ENCODE data around the gene IQCM.

Gene IQCM

DNA sequence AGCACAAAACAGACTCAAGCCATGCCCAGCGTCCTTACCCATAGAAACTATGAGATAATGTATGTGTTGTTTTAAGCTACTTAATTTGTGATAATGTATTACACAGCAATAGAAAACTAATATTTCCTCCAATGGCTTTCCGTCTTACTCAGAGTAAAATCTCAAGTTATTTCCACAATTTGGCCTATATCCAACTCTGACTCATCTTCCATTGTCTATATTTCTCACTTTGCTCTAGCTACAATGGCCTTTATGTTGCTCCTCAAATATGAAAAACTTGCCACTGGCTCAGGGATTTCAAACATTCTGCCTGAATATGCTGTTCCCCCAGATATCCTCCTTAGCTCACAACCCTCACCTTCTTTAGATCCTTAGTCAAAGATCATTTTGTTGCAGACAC, 31.6 kb downstream of the IQCM start:
- Histone ChIP-seq H3K36me3 (ENCODE audit: control insufficient read depth in 4 of 4, insufficient read depth in 4 of 4, low read length in 3 of 4) (no peaks in the 10 kb centered on the region), H3K9me3 (ENCODE audit: control extremely low read depth in 1 of 5, control insufficient read depth in 4 of 5, insufficient read depth in 2 of 5, low read depth in 1 of 5, low read length in 4 of 5) (no peaks in the 10 kb centered on the region), H3K27ac (ENCODE audit: insufficient read depth in 1 of 2, low read depth in 1 of 2, low read length in 2 of 2, poor library complexity in 1 of 2, severe bottlenecking in 2 of 2) (no peak overlapping the region), H3K4me1 (ENCODE audit: control extremely low read depth in 1 of 4, control insufficient read depth in 4 of 4, insufficient read depth in 4 of 4, low read length in 3 of 4) (no peaks in the 10 kb centered on the region), H3K4me3 (ENCODE audit: control insufficient read depth in 1 of 7, extremely low read depth in 1 of 7, insufficient read depth in 4 of 7, low read depth in 2 of 7, low read length in 6 of 7) (no peak overlapping the region), H3K27me3 (replicated peaks in 2 of 5; ENCODE audit: control insufficient read depth in 4 of 5, insufficient read depth in 5 of 5, low read length in 4 of 5) (no peaks in the 10 kb centered on the region)
- WGBS (ENCODE audit: insufficient coverage) = no CpG with 5 or more reads among the region's 2 CpGs
- POLR2A ChIA-PET = no interaction called here
- CTCF ChIA-PET = no interaction called here
- DNase-seq = no peak

DNA sequence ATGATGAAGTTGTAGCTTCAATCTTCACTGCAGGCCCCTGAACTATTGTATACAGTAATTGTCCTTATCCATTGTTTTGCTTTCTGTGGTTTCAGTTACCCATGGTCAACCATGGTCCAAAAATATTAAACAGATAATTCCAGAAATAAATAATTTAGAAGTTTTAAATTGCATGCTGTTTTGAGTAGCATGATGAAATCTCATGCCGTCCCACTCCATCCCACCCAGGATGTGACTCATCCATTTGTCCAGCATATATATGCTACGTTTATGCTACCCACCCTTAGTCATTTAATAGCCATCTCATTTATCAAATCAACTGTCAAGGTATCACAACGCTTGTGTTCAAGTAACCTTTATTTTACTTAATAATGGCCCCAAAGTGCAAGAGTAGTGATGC, 34.5 kb downstream of the IQCM start:
- CTCF ChIA-PET = no interaction called here
- H3K4me3 ChIP-seq (ENCODE audit: control insufficient read depth in 1 of 7, extremely low read depth in 1 of 7, insufficient read depth in 4 of 7, low read depth in 2 of 7, low read length in 6 of 7) = no peak overlapping the region
- no peak for DNase-seq
- H3K36me3 ChIP-seq (ENCODE audit: control insufficient read depth in 4 of 4, insufficient read depth in 4 of 4, low read length in 3 of 4) = no peaks in the 10 kb centered on the region
- no peaks in the 10 kb centered on the region for H3K27me3 ChIP-seq (replicated peaks in 2 of 5; ENCODE audit: control insufficient read depth in 4 of 5, insufficient read depth in 5 of 5, low read length in 4 of 5)
- H3K9me3 ChIP-seq (ENCODE audit: control extremely low read depth in 1 of 5, control insufficient read depth in 4 of 5, insufficient read depth in 2 of 5, low read depth in 1 of 5, low read length in 4 of 5) = no peaks in the 10 kb centered on the region
- no peak overlapping the region for H3K27ac ChIP-seq (ENCODE audit: insufficient read depth in 1 of 2, low read depth in 1 of 2, low read length in 2 of 2, poor library complexity in 1 of 2, severe bottlenecking in 2 of 2)
- no CpG with 5 or more reads among the region's 3 CpGs for WGBS (ENCODE audit: insufficient coverage)
- POLR2A ChIA-PET = no interaction called here
- no peaks in the 10 kb centered on the region for H3K4me1 ChIP-seq (ENCODE audit: control extremely low read depth in 1 of 4, control insufficient read depth in 4 of 4, insufficient read depth in 4 of 4, low read length in 3 of 4)

DNA sequence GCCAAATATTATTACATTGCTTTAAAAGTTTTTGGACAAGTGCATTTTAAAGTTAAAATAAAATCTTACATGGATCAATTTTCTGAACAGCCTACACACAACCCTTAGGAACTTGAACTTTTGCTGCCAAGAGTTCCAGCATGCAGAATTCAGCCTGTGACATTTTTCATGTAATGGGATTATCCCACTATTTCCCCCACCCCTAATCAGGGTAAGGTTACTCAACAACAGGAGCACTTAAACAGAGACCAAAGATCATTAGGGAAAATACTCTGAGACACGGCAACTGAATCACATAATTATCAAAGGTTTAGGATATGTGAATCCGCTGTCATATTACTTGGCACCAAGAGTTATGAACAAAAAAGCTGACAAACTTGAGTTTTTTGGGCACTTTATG, 47.2 kb downstream of the IQCM start:
- Histone ChIP-seq H3K4me3 (ENCODE audit: control insufficient read depth in 1 of 7, extremely low read depth in 1 of 7, insufficient read depth in 4 of 7, low read depth in 2 of 7, low read length in 6 of 7) (no peak overlapping the region), H3K9me3 (ENCODE audit: control extremely low read depth in 1 of 5, control insufficient read depth in 4 of 5, insufficient read depth in 2 of 5, low read depth in 1 of 5, low read length in 4 of 5) (no peaks in the 10 kb centered on the region), H3K4me1 (ENCODE audit: control extremely low read depth in 1 of 4, control insufficient read depth in 4 of 4, insufficient read depth in 4 of 4, low read length in 3 of 4) (no peaks in the 10 kb centered on the region), H3K36me3 (ENCODE audit: control insufficient read depth in 4 of 4, insufficient read depth in 4 of 4, low read length in 3 of 4) (no peaks in the 10 kb centered on the region), H3K27me3 (replicated peaks in 2 of 5; ENCODE audit: control insufficient read depth in 4 of 5, insufficient read depth in 5 of 5, low read length in 4 of 5) (no peaks in the 10 kb centered on the region), H3K27ac (ENCODE audit: insufficient read depth in 1 of 2, low read depth in 1 of 2, low read length in 2 of 2, poor library complexity in 1 of 2, severe bottlenecking in 2 of 2) (no peak overlapping the region)
- ChIA-PET CTCF (no interaction called here), POLR2A (no interaction called here)
- WGBS (ENCODE audit: insufficient coverage) = 100% methylated on average over 1 of the region's 2 CpGs
- DNase-seq = no peak

DNA sequence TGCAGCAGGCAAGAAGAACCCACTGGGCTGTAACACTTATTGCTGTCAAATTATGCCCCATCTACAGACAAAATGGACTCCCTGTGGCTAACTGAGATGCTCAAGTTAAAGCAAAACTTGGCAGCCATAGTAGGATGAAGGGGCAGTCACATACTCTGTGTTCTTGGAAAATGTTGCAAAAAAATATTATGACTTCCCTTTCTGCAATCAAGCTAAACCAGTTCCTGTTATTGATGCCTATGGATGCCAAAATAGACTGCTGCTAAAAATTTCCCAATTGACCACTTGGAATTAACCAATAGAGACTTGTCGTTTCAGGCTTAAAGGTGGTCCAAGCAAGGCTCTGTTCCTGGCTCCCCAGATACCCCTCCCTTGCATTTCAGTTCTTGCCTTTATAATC, 49.5 kb downstream of the IQCM start:
- 80% methylated on average over 1 of the region's 1 CpG for WGBS (ENCODE audit: insufficient coverage)
- H3K9me3 ChIP-seq (ENCODE audit: control extremely low read depth in 1 of 5, control insufficient read depth in 4 of 5, insufficient read depth in 2 of 5, low read depth in 1 of 5, low read length in 4 of 5) = no peaks in the 10 kb centered on the region

DNA sequence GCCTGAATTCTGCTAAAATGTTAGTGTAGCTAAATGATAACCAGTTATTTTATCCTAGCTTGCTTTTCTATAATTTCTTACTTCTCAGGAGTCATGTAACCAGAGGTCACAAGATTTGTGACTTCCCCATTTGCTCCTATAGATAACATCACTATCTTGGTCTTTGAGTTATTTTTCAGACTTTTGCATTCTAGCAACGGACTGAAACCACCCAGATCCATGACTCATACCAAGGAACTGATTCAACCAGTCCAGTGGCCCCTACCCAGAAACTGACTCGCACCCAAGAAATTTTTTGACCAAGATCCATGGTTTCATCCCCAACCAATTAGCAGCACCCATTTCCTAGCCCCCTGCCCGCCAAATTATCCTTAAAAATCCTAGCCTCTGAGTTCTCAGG, 50.0 kb downstream of the IQCM start:
- Histone ChIP-seq H3K27ac (ENCODE audit: insufficient read depth in 1 of 2, low read depth in 1 of 2, low read length in 2 of 2, poor library complexity in 1 of 2, severe bottlenecking in 2 of 2) (no peak overlapping the region), H3K4me1 (ENCODE audit: control extremely low read depth in 1 of 4, control insufficient read depth in 4 of 4, insufficient read depth in 4 of 4, low read length in 3 of 4) (no peaks in the 10 kb centered on the region), H3K36me3 (ENCODE audit: control insufficient read depth in 4 of 4, insufficient read depth in 4 of 4, low read length in 3 of 4) (no peaks in the 10 kb centered on the region), H3K4me3 (ENCODE audit: control insufficient read depth in 1 of 7, extremely low read depth in 1 of 7, insufficient read depth in 4 of 7, low read depth in 2 of 7, low read length in 6 of 7) (no peak overlapping the region), H3K9me3 (ENCODE audit: control extremely low read depth in 1 of 5, control insufficient read depth in 4 of 5, insufficient read depth in 2 of 5, low read depth in 1 of 5, low read length in 4 of 5) (no peaks in the 10 kb centered on the region), H3K27me3 (replicated peaks in 2 of 5; ENCODE audit: control insufficient read depth in 4 of 5, insufficient read depth in 5 of 5, low read length in 4 of 5) (no peaks in the 10 kb centered on the region)
- ChIA-PET CTCF (no interaction called here), POLR2A (no interaction called here)
- no peak for DNase-seq
- 43% methylated on average over 2 of the region's 3 CpGs for WGBS (ENCODE audit: insufficient coverage)

More for the DNA sequence above, 49.5 kb downstream of the IQCM start:
- ChIA-PET CTCF (no interaction called here), POLR2A (no interaction called here)
- no peaks in the 10 kb centered on the region for H3K4me1 ChIP-seq (ENCODE audit: control extremely low read depth in 1 of 4, control insufficient read depth in 4 of 4, insufficient read depth in 4 of 4, low read length in 3 of 4)
- H3K27me3 ChIP-seq (replicated peaks in 2 of 5; ENCODE audit: control insufficient read depth in 4 of 5, insufficient read depth in 5 of 5, low read length in 4 of 5) = no peaks in the 10 kb centered on the region
- H3K27ac ChIP-seq (ENCODE audit: insufficient read depth in 1 of 2, low read depth in 1 of 2, low read length in 2 of 2, poor library complexity in 1 of 2, severe bottlenecking in 2 of 2) = no peak overlapping the region
- no peaks in the 10 kb centered on the region for H3K36me3 ChIP-seq (ENCODE audit: control insufficient read depth in 4 of 4, insufficient read depth in 4 of 4, low read length in 3 of 4)
- H3K4me3 ChIP-seq (ENCODE audit: control insufficient read depth in 1 of 7, extremely low read depth in 1 of 7, insufficient read depth in 4 of 7, low read depth in 2 of 7, low read length in 6 of 7) = no peak overlapping the region
- DNase-seq = no peak

DNA sequence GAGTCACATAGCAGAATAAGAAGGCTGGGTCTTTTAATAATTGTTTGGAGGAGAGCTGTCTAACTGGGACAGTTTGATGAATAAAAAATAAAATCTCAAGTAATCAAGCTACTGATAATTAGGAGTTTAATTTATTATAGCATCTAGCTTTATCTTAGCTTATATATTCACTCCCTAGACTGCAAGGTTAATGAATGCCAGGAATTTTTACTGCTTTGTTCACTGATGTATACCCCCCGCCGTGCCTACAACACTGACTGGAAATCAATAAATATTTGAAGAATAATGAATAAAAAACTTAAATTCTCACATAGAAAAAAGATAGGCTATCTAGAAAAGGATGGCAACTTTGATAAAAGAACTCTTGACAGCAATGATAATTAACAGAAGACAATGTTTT, 59.7 kb downstream of the IQCM start:
- DNase-seq = no peak
- no peaks in the 10 kb centered on the region for H3K4me1 ChIP-seq (ENCODE audit: control extremely low read depth in 1 of 4, control insufficient read depth in 4 of 4, insufficient read depth in 4 of 4, low read length in 3 of 4)
- H3K36me3 ChIP-seq (ENCODE audit: control insufficient read depth in 4 of 4, insufficient read depth in 4 of 4, low read length in 3 of 4) = no peaks in the 10 kb centered on the region
- ChIA-PET POLR2A (no interaction called here), CTCF (no interaction called here)
- no CpG with 5 or more reads among the region's 2 CpGs for WGBS (ENCODE audit: insufficient coverage)
- H3K27ac ChIP-seq (ENCODE audit: insufficient read depth in 1 of 2, low read depth in 1 of 2, low read length in 2 of 2, poor library complexity in 1 of 2, severe bottlenecking in 2 of 2) = no peak overlapping the region
- no peaks in the 10 kb centered on the region for H3K27me3 ChIP-seq (replicated peaks in 2 of 5; ENCODE audit: control insufficient read depth in 4 of 5, insufficient read depth in 5 of 5, low read length in 4 of 5)
- no peak overlapping the region for H3K4me3 ChIP-seq (ENCODE audit: control insufficient read depth in 1 of 7, extremely low read depth in 1 of 7, insufficient read depth in 4 of 7, low read depth in 2 of 7, low read length in 6 of 7)
- no peaks in the 10 kb centered on the region for H3K9me3 ChIP-seq (ENCODE audit: control extremely low read depth in 1 of 5, control insufficient read depth in 4 of 5, insufficient read depth in 2 of 5, low read depth in 1 of 5, low read length in 4 of 5)

- Histone ChIP-seq H3K27ac (ENCODE audit: insufficient read depth in 1 of 2, low read depth in 1 of 2, low read length in 2 of 2, poor library complexity in 1 of 2, severe bottlenecking in 2 of 2) (no peak overlapping the region), H3K9me3 (ENCODE audit: control extremely low read depth in 1 of 5, control insufficient read depth in 4 of 5, insufficient read depth in 2 of 5, low read depth in 1 of 5, low read length in 4 of 5) (no peaks in the 10 kb centered on the region), H3K4me1 (ENCODE audit: control extremely low read depth in 1 of 4, control insufficient read depth in 4 of 4, insufficient read depth in 4 of 4, low read length in 3 of 4) (no peaks in the 10 kb centered on the region), H3K27me3 (replicated peaks in 2 of 5; ENCODE audit: control insufficient read depth in 4 of 5, insufficient read depth in 5 of 5, low read length in 4 of 5) (no peaks in the 10 kb centered on the region), H3K36me3 (ENCODE audit: control insufficient read depth in 4 of 4, insufficient read depth in 4 of 4, low read length in 3 of 4) (no peaks in the 10 kb centered on the region), H3K4me3 (ENCODE audit: control insufficient read depth in 1 of 7, extremely low read depth in 1 of 7, insufficient read depth in 4 of 7, low read depth in 2 of 7, low read length in 6 of 7) (no peak overlapping the region)
- no peak for DNase-seq
- WGBS (ENCODE audit: insufficient coverage) = 86% methylated on average over 3 of the region's 3 CpGs
- ChIA-PET POLR2A (no interaction called here), CTCF (no interaction called here)
These were observed 61.1 kb downstream of the IQCM start for GRCh38 chr4:149754526-149754925.

- no peak for DNase-seq
- no peaks in the 10 kb centered on the region for H3K9me3 ChIP-seq (ENCODE audit: control extremely low read depth in 1 of 5, control insufficient read depth in 4 of 5, insufficient read depth in 2 of 5, low read depth in 1 of 5, low read length in 4 of 5)
- no peaks in the 10 kb centered on the region for H3K36me3 ChIP-seq (ENCODE audit: control insufficient read depth in 4 of 4, insufficient read depth in 4 of 4, low read length in 3 of 4)
- no peaks in the 10 kb centered on the region for H3K4me1 ChIP-seq (ENCODE audit: control extremely low read depth in 1 of 4, control insufficient read depth in 4 of 4, insufficient read depth in 4 of 4, low read length in 3 of 4)
- no peaks in the 10 kb centered on the region for H3K27me3 ChIP-seq (replicated peaks in 2 of 5; ENCODE audit: control insufficient read depth in 4 of 5, insufficient read depth in 5 of 5, low read length in 4 of 5)
- H3K4me3 ChIP-seq (ENCODE audit: control insufficient read depth in 1 of 7, extremely low read depth in 1 of 7, insufficient read depth in 4 of 7, low read depth in 2 of 7, low read length in 6 of 7) = no peak overlapping the region
- ChIA-PET CTCF (no interaction called here), POLR2A (no interaction called here)
- H3K27ac ChIP-seq (ENCODE audit: insufficient read depth in 1 of 2, low read depth in 1 of 2, low read length in 2 of 2, poor library complexity in 1 of 2, severe bottlenecking in 2 of 2) = no peak overlapping the region
- WGBS (ENCODE audit: insufficient coverage) = no CpG with 5 or more reads among the region's 2 CpGs
These were observed 62.9 kb downstream of the IQCM start for GRCh38 chr4:149752729-149753128.
